K562 (cell line): Measurements from ENCODE around the gene GET4. TPM values are rescaled to one million over a fixed set of nuclear protein-coding genes. Genes with fewer than 3 reads are reported as not detected.

ENCODE experiments used
- BRD4 ChIP-seq: fragments of 200-600 bp; sonication (generic); IDR thresholded peaks from 2 replicates; pipeline ENCODE4 v1.6.1; 2017; ENCODE audit warnings: inconsistent platforms
- CHCHD3 ChIP-seq: fragments of 250-450 bp; sonication (Bioruptor Pico); IDR thresholded peaks from 2 replicates; pipeline ENCODE4 v2.1.2; 2022; ENCODE audit warnings: mild to moderate bottlenecking
- CLOCK ChIP-seq: fragments of 250-450 bp; sonication (Bioruptor Pico); IDR thresholded peaks from 2 replicates; pipeline ENCODE4 v1.4.0; 2020; ENCODE audit warnings: mild to moderate bottlenecking, moderate library complexity, borderline replicate concordance
- CREB1 ChIP-seq, 2 experiments: sonication (generic) in 1 of 2; formaldehyde crosslinking in 1 of 2; IDR thresholded peaks; 2 replicates each; pipeline versions ENCODE4 v1.6.1 to v1.8.0; 2012 to 2022; ENCODE audit warnings: inconsistent platforms in 1 of 2, mild to moderate bottlenecking in 1 of 2, missing genetic modification reagents in 1 of 2, moderate library complexity in 1 of 2
- FOXA1 ChIP-seq: fragments of 450-650 bp; IDR thresholded peaks from 2 replicates; pipeline ENCODE4 v1.6.1; 2016; ENCODE audit warnings: mild to moderate bottlenecking, borderline replicate concordance
- L3MBTL2 ChIP-seq: fragments of 450-650 bp; IDR thresholded peaks from 2 replicates; pipeline ENCODE4 v1.6.1; 2016; ENCODE audit warnings: mild to moderate bottlenecking, moderate library complexity
- MNT ChIP-seq, 2 experiments: fragments of 450-650 bp; conservative IDR thresholded peaks; 2 replicates each; pipeline ENCODE4 v1.6.1; 2017; ENCODE audit warnings: mild to moderate bottlenecking in 2 of 2, moderate library complexity in 2 of 2
- MYC ChIP-seq, 2 experiments: fragments of 250-450 bp in 1 of 2; sonication (Bioruptor Pico) in 1 of 2; IDR thresholded peaks; 2 replicates each; pipeline versions ENCODE4 v1.5.1 to v1.6.1; 2012 to 2021; ENCODE audit warnings: low read depth in 2 of 2, borderline replicate concordance in 1 of 2, improper control_type of control experiment in 1 of 2, low read length in 1 of 2, mild to moderate bottlenecking in 1 of 2, moderate library complexity in 1 of 2
- NFIC ChIP-seq: fragments of 450-650 bp; IDR thresholded peaks from 2 replicates; pipeline ENCODE4 v1.6.1; 2017; ENCODE audit warnings: mild to moderate bottlenecking, inconsistent platforms
- RBM34 ChIP-seq: fragments of 200-400 bp; formaldehyde crosslinking; IDR thresholded peaks from 2 replicates; pipeline ENCODE4 v1.6.1; 2018; ENCODE audit warnings: low read length, borderline replicate concordance; ENCODE audit not compliant: insufficient read depth
- RHOXF2B ChIP-seq: fragments of 250-450 bp; sonication (Bioruptor Pico); conservative IDR thresholded peaks from 2 replicates; pipeline ENCODE4 v1.5.1; 2021
- RREB1 ChIP-seq: fragments of 250-450 bp; sonication (Bioruptor Pico); IDR thresholded peaks from 2 replicates; pipeline ENCODE4 v1.4.0; 2020
- SPI1 ChIP-seq: IDR thresholded peaks from 2 replicates; pipeline ENCODE4 v1.6.1; 2011; ENCODE audit warnings: low read depth, low read length, control low read depth, borderline replicate concordance
- ZFP30 ChIP-seq: fragments of 250-450 bp; sonication (Bioruptor Pico); IDR thresholded peaks from 2 replicates; pipeline ENCODE4 v1.8.0; 2022; ENCODE audit warnings: moderate library complexity, mild to moderate bottlenecking, inconsistent platforms, borderline replicate concordance
- ZNF785 ChIP-seq: fragments of 250-450 bp; sonication (Bioruptor Pico); IDR thresholded peaks from 2 replicates; pipeline ENCODE4 v1.4.0; 2020; ENCODE audit warnings: mild to moderate bottlenecking
- polyA plus RNA-seq, 8 experiments: library from polyadenylated mRNA; depleted of rRNA in 4 of 8; stranded (reverse) in 5 of 8; unstranded in 3 of 8; fragments of >200 nt; fragmentation: Nextera tagmentation in 2 of 8; fragmentation: Illumina TruSeq in 1 of 8; extraction: Ambion mirVana in 2 of 8; extraction: Trizol in 1 of 8; gene quantifications; 2 replicates each; pipeline versions ENCODE4 v1.2.1 to v1.2.3, GENCODE V29; 2011 to 2014; ENCODE audit warnings: inconsistent platforms in 1 of 8, missing spikeins in 1 of 8
- total RNA-seq, 7 experiments: library from RNA; depleted of rRNA in 6 of 7; stranded (reverse); fragments of >200 nt in 6 of 7; fragmentation: Illumina TruSeq in 2 of 7; extraction: Trizol in 2 of 7; gene quantifications; 2 replicates each; pipeline versions ENCODE4 v1.2.1 to v1.2.3, GENCODE V29; 2011 to 2021; ENCODE audit warnings: low replicate concordance in 1 of 7

Gene GET4
- total and polyA plus RNA-seq, 9 of the 15 experiments (the other 6 are each of a cell fraction or from before 2014, with no cell fraction given): 0.99 to 122 (median 40.4) TPM

- TF ChIP-seq CHCHD3: no peak
- TF ChIP-seq RBM34: no peak
- no peak for TF ChIP-seq FOXA1
- 0 out of 4 replicates have a peak, but pooled peaks of 1 of the 2 experiments have one; percentile 21 for TF ChIP-seq MNT (conservative IDR thresholded peaks at IDR 0.05)
- TF ChIP-seq ZFP30 (CRISPR knock-in tag): no peak
- TF ChIP-seq RHOXF2B (CRISPR knock-in tag): no peak
- TF ChIP-seq RREB1: no peak
- no peak for TF ChIP-seq BRD4
- TF ChIP-seq SPI1: peak; percentile 55; the same call in 1 of the 2 replicates
- TF ChIP-seq MYC (IDR thresholded peaks at IDR 0.05; ENCODE audit: low read depth, low read length): peak; percentile 47; the same call in 1 of the 2 replicates
- no peak for TF ChIP-seq MYC (CRISPR knock-in tag; IDR thresholded peaks at IDR 0.05; ENCODE audit: borderline replicate concordance, low read depth)
- no peak for TF ChIP-seq CREB1 (IDR thresholded peaks at IDR 0.05)
- no peak for TF ChIP-seq CREB1 (CRISPR knock-in tag; IDR thresholded peaks at IDR 0.05)
- no peak for TF ChIP-seq ZNF785
- peak; percentile 32 for TF ChIP-seq L3MBTL2
- TF ChIP-seq CLOCK: no peak
- TF ChIP-seq NFIC: peak; percentile 92
Measured at GRCh38 chr7:897771-898376, 21.5 kb downstream of the GET4 start (continued).
